ELR (cell line): ENCODE measurements around the gene ACMSD.

Experiments
- DNase-seq: peaks from one replicate; pipeline ENCODE4 v3.0.0-alpha.2; 2015; ENCODE audit warnings: low read depth

ACMSD gene

GRCh38 chr2:134852518-134852917, 14.1 kb downstream of the ACMSD start:
- no peak for DNase-seq

- no peak for DNase-seq
Observed at GRCh38 chr2:134855709-134856108, 17.3 kb downstream of the ACMSD start.

GRCh38 chr2:134858245-134858644, 19.8 kb downstream of the ACMSD start:
- no peak for DNase-seq

GRCh38 chr2:134861173-134861572, 22.8 kb downstream of the ACMSD start:
- DNase-seq: no peak

- no peak for DNase-seq
Observed at GRCh38 chr2:134862069-134862468, 23.7 kb downstream of the ACMSD start.

- DNase-seq: no peak
Observed at GRCh38 chr2:134862674-134863073, 24.3 kb downstream of the ACMSD start.

- DNase-seq: no peak
Observed at GRCh38 chr2:134863446-134863845, 25.0 kb downstream of the ACMSD start.

- DNase-seq: no peak
Observed at GRCh38 chr2:134865067-134865787, 26.8 kb downstream of the ACMSD start.

GRCh38 chr2:134866498-134867099, 28.2 kb downstream of the ACMSD start:
- DNase-seq: peak; percentile 87

GRCh38 chr2:134869946-134870736, 31.7 kb downstream of the ACMSD start:
- DNase-seq: peak; percentile 42

GRCh38 chr2:134873152-134873551, 34.7 kb downstream of the ACMSD start:
- no peak for DNase-seq

GRCh38 chr2:134875309-134875708, 36.9 kb downstream of the ACMSD start:
- DNase-seq: no peak

GRCh38 chr2:134882773-134883172, 44.4 kb downstream of the ACMSD start:
- DNase-seq: no peak

GRCh38 chr2:134883552-134884293, 45.3 kb downstream of the ACMSD start:
- DNase-seq: no peak

GRCh38 chr2:134884435-134884834, 46.0 kb downstream of the ACMSD start:
- DNase-seq: no peak

GRCh38 chr2:134892282-134893035, 54.0 kb downstream of the ACMSD start:
- DNase-seq: no peak

- DNase-seq: peak; percentile 47
Observed at GRCh38 chr2:134897932-134898331, 59.5 kb downstream of the ACMSD start.

- DNase-seq: no peak
Observed at GRCh38 chr2:134899204-134899603, 60.8 kb downstream of the ACMSD start.

- DNase-seq: peak; percentile 59
Observed at GRCh38 chr2:134900151-134900550, 61.7 kb downstream of the ACMSD start.

GRCh38 chr2:134903701-134904100, 65.3 kb downstream of the ACMSD start:
- peak; percentile 28 for DNase-seq

GRCh38 chr2:134905168-134905567, 66.8 kb downstream of the ACMSD start:
- no peak for DNase-seq

- DNase-seq: no peak
Observed at GRCh38 chr2:134906726-134907125, 68.3 kb downstream of the ACMSD start.
